Gastrocnemius medialis (tissue), 4 donors: Measurements from ENCODE around the gene GPR183.

Source experiments
- POLR2A ChIP-seq, 2 donors: fragments of 450-650 bp; IDR thresholded peaks; one replicate each; pipeline ENCODE4 v1.6.1; 2017; ENCODE audit warnings: antibody characterized with exemption in 2 of 2, mild to moderate bottlenecking in 2 of 2, moderate library complexity in 2 of 2
- TF ChIP-seq, protein P1 (sequence below), 5 experiments: fragments of 450-650 bp in 3 of 5; fragments of 200-600 bp in 2 of 5; sonication (generic) in 2 of 5; IDR thresholded peaks in 4 of 5; conservative IDR thresholded peaks in 1 of 5; 1 replicate in 4 of 5; 2 replicates in 1 of 5; pipeline ENCODE4 v1.5.1; 2016 to 2019; ENCODE audit warnings: antibody characterized with exemption in 5 of 5, mild to moderate bottlenecking in 3 of 5, moderate library complexity in 3 of 5

DNA sequence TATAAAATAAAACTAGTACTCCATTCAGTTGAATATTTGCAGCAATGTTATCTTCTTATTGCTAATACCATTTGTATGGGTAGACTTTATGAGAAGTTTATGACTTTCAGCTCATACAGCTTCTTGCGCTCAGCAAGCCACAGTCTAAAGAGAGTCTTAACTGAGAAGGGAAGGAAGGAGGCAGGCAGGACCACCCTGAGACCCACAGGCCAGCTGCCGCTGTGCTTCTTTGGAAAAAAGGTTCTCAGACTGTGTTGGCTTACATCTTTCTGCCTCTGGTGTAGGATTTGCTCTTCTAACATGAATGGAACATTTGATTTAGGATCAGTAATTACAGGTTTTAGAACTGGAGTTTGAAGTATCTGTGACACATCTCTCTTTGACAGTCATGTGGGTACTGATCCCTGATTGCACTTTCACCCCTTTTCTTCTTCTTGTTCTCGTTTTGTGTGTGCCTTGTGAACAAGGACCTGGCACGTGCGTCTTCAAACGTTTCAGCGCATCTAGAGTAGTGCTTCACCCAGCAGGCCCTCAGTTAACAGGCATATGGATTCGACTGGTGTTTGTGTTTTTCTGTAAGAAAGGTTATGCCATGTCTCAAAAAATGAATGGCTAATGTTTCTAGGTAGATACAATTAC is 41.9 kb downstream of the GPR183 start:
- no peak for TF ChIP-seq POLR2A (IDR thresholded peaks at IDR 0.05)
- TF ChIP-seq, protein P1, sequence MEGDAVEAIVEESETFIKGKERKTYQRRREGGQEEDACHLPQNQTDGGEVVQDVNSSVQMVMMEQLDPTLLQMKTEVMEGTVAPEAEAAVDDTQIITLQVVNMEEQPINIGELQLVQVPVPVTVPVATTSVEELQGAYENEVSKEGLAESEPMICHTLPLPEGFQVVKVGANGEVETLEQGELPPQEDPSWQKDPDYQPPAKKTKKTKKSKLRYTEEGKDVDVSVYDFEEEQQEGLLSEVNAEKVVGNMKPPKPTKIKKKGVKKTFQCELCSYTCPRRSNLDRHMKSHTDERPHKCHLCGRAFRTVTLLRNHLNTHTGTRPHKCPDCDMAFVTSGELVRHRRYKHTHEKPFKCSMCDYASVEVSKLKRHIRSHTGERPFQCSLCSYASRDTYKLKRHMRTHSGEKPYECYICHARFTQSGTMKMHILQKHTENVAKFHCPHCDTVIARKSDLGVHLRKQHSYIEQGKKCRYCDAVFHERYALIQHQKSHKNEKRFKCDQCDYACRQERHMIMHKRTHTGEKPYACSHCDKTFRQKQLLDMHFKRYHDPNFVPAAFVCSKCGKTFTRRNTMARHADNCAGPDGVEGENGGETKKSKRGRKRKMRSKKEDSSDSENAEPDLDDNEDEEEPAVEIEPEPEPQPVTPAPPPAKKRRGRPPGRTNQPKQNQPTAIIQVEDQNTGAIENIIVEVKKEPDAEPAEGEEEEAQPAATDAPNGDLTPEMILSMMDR (IDR thresholded peaks at IDR 0.05 in 4 of 5, conservative IDR thresholded peaks at IDR 0.05 in 1 of 5) = no peak
